HG03135 (cell line): ENCODE results near the gene TSHZ1.

Experiments
- ATAC-seq: cut with Tn5 transposase; IDR thresholded peaks from one replicate; pipeline ENCODE4 v1.9.1; 2021; ENCODE audit warnings: mild to moderate bottlenecking, moderate library complexity; ENCODE audit not compliant: unreplicated experiment

The TSHZ1 gene

DNA sequence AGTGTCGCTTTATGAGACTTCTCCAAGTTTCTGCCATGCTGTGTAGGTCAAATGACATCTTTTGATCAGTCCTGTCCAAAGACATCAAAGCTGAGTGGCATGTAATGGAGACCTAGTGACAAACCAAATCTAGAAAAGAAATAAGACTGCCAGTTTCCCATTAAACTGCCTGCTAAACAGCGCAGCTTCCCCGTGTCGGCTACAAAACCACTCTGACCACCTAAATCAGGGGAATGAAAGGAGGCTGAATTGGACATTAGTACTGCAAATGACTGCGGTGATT, 57.7 kb downstream of the TSHZ1 start:
- no peak for ATAC-seq

DNA sequence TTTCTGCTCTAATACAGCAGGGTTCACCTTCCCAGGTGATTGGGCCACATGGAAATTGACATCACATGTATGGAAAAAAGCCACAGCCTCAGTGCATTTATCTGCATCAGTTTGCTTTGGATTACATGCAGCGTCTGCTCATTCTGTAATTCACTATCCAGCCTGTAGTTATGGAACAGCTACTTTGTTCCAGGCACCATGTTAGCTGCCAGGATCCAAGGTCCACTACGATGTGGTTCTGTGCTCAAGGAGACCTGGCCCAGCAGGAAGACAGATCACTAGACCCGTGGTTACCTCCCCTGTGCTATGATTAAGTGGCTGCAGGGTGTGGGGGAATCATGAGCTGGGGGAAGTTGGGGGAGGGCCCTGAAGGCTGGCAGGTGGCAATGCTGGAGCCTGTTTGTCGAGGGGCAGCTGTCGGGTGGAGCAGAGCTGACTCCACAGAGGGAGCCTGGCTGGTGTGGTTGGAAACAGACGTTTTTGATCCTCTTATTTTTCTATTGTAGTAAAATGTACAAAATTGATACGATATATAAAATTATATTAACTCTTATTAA, 58.6 kb downstream of the TSHZ1 start:
- ATAC-seq, result no peak

- no peak for ATAC-seq
These were observed 59.1 kb downstream of the TSHZ1 start for GRCh38 chr18:75269696-75270095.

GRCh38 chr18:75271952-75272351, 61.4 kb downstream of the TSHZ1 start:
- ATAC-seq, result no peak

GRCh38 chr18:75273817-75274216, 63.2 kb downstream of the TSHZ1 start:
- ATAC-seq, result no peak

- ATAC-seq, result no peak
These were observed 64.6 kb downstream of the TSHZ1 start for GRCh38 chr18:75275226-75275625.

- ATAC-seq, result no peak
These were observed 66.4 kb downstream of the TSHZ1 start for GRCh38 chr18:75276818-75277609.

GRCh38 chr18:75277610-75277928, 67.0 kb downstream of the TSHZ1 start:
- ATAC-seq, result no peak

DNA sequence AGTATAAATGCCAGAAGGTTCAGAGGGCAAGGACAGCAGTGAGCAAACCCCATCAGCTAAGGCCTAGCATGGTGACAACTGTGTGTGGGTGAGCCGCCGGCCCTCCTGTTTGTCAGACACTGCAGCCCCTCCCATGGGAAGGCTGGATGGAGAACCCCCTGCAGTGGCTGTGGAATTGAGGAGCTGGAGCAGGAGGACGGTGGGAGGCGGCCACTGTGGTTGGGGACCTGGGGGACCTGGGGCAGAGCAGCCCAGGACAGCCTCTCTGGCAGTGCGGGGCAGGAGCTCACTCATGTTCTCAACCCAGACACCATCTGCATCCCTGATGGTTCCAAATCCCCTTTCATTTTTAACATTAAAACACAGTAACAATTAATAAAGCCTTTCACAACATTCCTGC, 68.8 kb downstream of the TSHZ1 start:
- ATAC-seq, result no peak

- no peak for ATAC-seq
These were observed 70.1 kb downstream of the TSHZ1 start for GRCh38 chr18:75280427-75281280.

- ATAC-seq, result no peak
These were observed 72.1 kb downstream of the TSHZ1 start for GRCh38 chr18:75282746-75283145.

- no peak for ATAC-seq
These were observed 73.1 kb downstream of the TSHZ1 start for GRCh38 chr18:75283731-75284130.

- no peak for ATAC-seq
These were observed 74.0 kb downstream of the TSHZ1 start for GRCh38 chr18:75284566-75284965.

DNA sequence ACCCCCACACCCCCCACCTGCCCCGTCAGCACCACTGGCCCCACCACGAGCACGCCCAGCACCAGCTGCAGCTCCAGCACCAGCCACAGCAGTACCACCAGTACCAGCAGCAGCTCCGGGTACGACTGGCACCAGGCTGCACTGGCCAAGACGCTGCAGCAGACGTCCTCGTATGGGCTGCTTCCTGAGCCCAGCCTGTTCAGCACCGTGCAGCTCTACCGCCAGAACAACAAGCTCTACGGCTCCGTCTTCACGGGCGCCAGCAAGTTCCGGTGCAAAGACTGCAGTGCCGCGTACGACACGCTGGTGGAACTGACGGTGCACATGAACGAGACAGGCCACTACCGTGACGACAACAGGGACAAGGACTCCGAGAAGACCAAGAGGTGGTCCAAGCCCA, 75.3 kb downstream of the TSHZ1 start:
- no peak for ATAC-seq

DNA sequence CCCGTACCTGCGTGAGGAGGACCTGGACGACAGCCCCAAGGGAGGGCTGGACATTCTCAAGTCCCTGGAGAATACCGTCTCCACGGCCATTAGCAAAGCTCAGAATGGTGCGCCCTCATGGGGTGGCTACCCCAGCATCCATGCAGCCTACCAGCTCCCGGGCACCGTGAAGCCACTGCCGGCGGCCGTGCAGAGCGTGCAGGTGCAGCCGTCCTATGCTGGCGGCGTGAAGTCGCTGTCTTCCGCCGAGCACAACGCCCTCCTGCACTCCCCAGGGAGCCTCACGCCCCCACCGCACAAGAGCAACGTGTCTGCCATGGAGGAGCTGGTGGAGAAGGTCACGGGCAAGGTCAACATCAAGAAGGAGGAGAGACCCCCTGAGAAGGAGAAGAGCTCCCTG, 76.4 kb downstream of the TSHZ1 start:
- no peak for ATAC-seq

GRCh38 chr18:75287700-75288099, 77.1 kb downstream of the TSHZ1 start:
- no peak for ATAC-seq

- ATAC-seq, result no peak
These were observed 79.2 kb downstream of the TSHZ1 start for GRCh38 chr18:75289761-75290160.

- no peak for ATAC-seq
These were observed 80.3 kb downstream of the TSHZ1 start for GRCh38 chr18:75290737-75291358.

DNA sequence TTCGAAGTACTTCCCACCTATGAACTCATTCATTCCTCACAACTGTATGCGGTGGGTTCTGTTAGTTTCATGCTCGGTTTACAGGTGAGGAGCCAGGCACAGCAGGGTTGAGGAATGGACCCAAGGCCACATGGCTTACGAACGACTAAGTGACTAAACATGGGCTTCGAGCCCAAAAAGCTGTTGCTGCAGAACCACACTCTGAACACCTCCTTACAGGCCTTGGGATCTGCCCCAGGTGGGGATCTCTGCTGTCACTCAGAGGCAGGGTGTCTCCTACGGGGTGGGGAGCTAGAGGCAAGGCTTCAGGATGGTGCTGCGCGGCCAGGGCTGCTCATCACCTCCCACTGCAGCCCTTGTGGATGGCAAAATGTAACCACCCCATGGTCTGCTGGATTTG, 80.9 kb downstream of the TSHZ1 start:
- ATAC-seq, result no peak

DNA sequence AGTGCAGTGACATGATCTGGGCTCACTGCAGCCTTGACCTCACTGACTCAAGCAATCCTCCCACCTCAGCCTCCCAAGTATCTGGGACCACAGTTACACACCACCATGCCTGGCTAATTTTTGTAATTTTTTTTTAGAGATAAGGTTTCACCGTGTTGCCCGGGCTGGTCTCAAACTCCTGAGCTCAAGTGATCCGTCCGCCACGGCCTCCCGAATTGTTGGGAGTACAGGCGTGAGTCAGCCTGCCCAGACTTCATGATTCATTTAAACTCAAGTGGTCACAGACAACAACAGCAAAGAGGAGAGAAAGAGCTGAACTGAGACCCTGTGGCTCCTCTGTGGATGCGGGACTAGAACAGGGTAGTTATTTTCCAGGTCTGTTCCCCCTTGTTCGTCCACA, 83.0 kb downstream of the TSHZ1 start:
- no peak for ATAC-seq

GRCh38 chr18:75297731-75298130, 87.1 kb downstream of the TSHZ1 start:
- no peak for ATAC-seq
